Left lung (tissue), 10 donors: Measurements from ENCODE around the gene GET4. TPM values are rescaled to one million over a fixed set of nuclear protein-coding genes. Genes with fewer than 3 reads are reported as not detected.

ENCODE experiments used
- ATAC-seq: fragments of 200-7000 bp; cut with Tn5 transposase; one replicate; pipeline ENCODE4 v1.9.1; 2020; ENCODE audit warnings: moderate library complexity
- DNase-seq, 4 donors: peaks; one replicate each; pipeline ENCODE4 v3.0.0-alpha.2; 2013 to 2020
- H3K27ac ChIP-seq, 2 donors: fragments of 200-600 bp; sonication (generic) in 1 of 2; one replicate each; pipeline versions ENCODE4 v1.5.0 to v1.8.0; 2020 to 2021
- H3K27me3 ChIP-seq, 2 donors: fragments of 200-600 bp; sonication (generic) in 1 of 2; one replicate each; pipeline versions ENCODE4 v1.5.0 to v1.8.0; 2020 to 2021
- H3K36me3 ChIP-seq, 2 donors: fragments of 200-600 bp; sonication (generic) in 1 of 2; one replicate each; pipeline versions ENCODE4 v1.5.0 to v1.8.0; 2020 to 2021
- H3K4me1 ChIP-seq, 2 donors: fragments of 200-600 bp; one replicate each; pipeline ENCODE4 v1.8.0; 2021
- H3K4me3 ChIP-seq, 2 donors: fragments of 200-600 bp; sonication (generic) in 1 of 2; one replicate each; pipeline versions ENCODE4 v1.5.0 to v1.8.0; 2020 to 2021; ENCODE audit warnings: mild to moderate bottlenecking in 1 of 2
- H3K9me3 ChIP-seq, 2 donors: fragments of 200-600 bp; sonication (generic) in 1 of 2; one replicate each; pipeline versions ENCODE4 v1.5.0 to v1.8.0; 2020 to 2021
- intact Hi-C, 2 donors: fragments of 100-400 bp; cut with DNase I; formaldehyde crosslinking; loops; one replicate each; pipeline versions ENCODE4 v1.11.2 to v1.14.2; 2022
- polyA plus RNA-seq, 6 donors: library from polyadenylated mRNA; unstranded; fragments of 120-200 nt; gene quantifications; one replicate each; pipeline ENCODE4 v1.2.1, GENCODE V29; 2013; ENCODE audit not compliant: insufficient read length in 6 of 6
- total RNA-seq, 2 donors: library from RNA; stranded (reverse); fragmentation: NEBNext Ultra II Directional; extraction: Animal tissue kit (Norgen Biotek cat#: 25700); gene quantifications; one replicate each; pipeline ENCODE4 v1.2.1, GENCODE V29; 2021
- TF ChIP-seq, protein P1 (sequence below), 2 donors: fragments of 200-600 bp; sonication (generic) in 1 of 2; IDR thresholded peaks; one replicate each; pipeline versions ENCODE4 v1.5.0 to v1.8.0; 2021; ENCODE audit warnings: antibody characterized with exemption in 2 of 2
- donor health status: DM: no; HTN: yes; CAD: no.
- donor health status: DM: no; HTN: no; CAD: no.

GET4 gene
- total and polyA plus RNA-seq, 8 donors = 25.0 to 39.0 (median 31.1) TPM

DNA sequence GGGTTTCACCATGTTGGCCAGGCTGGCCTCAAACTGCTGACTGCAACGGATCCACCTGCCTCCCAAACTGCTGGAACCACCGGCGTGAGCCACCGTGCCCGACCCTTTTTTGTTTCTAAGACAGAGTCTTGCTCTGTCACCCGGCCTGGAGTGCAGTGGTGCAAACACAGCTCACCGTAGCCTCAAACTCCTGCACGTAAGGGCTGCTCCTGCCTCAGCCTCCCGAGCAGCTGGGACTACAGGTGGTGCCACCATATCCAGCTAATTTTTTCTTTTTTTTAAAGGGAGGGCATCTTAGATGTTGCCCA is 41.7 kb downstream of the GET4 start:
- Histone ChIP-seq H3K4me1 (peaks cover 0 to 31% of the 10 kb centered on the region in 2 donors), H3K4me3 (no peak overlapping the region), H3K36me3 (no peaks in the 10 kb centered on the region), H3K27ac (no peak overlapping the region), H3K27me3 (peaks cover 0 to 9% of the 10 kb centered on the region in 2 donors), H3K9me3 (no peaks in the 10 kb centered on the region)
- DNase-seq (peak in 2 of 4 donors; percentile 10 to 54), ATAC-seq (no peak)
- intact Hi-C loops = no loop called here
- TF ChIP-seq, protein P1, sequence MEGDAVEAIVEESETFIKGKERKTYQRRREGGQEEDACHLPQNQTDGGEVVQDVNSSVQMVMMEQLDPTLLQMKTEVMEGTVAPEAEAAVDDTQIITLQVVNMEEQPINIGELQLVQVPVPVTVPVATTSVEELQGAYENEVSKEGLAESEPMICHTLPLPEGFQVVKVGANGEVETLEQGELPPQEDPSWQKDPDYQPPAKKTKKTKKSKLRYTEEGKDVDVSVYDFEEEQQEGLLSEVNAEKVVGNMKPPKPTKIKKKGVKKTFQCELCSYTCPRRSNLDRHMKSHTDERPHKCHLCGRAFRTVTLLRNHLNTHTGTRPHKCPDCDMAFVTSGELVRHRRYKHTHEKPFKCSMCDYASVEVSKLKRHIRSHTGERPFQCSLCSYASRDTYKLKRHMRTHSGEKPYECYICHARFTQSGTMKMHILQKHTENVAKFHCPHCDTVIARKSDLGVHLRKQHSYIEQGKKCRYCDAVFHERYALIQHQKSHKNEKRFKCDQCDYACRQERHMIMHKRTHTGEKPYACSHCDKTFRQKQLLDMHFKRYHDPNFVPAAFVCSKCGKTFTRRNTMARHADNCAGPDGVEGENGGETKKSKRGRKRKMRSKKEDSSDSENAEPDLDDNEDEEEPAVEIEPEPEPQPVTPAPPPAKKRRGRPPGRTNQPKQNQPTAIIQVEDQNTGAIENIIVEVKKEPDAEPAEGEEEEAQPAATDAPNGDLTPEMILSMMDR (IDR thresholded peaks at IDR 0.05) = no peak

DNA sequence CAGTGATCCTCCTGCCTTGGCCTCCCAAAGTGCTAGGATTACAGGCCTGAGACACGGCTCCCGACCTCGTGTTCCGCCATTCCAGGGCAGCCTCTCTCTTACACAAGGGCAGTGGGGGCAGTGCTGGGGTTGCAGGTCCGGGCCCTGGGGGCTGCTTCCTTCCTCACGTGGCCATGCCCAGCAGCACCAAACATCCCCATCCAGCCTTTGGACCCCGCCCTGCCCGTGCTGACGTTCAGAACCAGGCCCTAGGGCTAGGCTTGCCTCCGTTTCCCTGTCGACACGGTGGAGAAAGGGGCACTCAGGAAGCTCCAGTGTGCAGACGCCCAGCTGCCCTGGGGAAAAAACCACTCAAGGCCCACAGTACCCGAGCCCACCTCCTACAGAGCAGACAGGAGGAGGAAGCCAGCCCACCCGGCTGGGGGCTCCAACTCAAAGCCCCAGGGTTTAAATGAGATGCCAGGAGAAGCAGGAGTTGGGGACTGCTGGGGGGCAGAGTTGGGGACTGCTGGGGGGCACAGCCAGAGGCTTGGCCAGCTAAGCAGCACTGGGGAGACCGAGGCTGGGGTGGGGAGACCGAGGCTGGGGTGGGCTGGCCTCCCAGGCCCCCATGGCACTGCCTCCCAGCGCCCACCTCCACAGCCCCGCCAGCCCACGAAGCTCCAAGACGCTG is 42.2 kb downstream of the GET4 start:
- peak in 2 of 4 donors; percentile 25 to 58 for DNase-seq
- Histone ChIP-seq H3K9me3 (no peaks in the 10 kb centered on the region), H3K4me3 (no peak overlapping the region), H3K27me3 (peaks cover 0 to 9% of the 10 kb centered on the region in 2 donors), H3K27ac (no peak overlapping the region), H3K36me3 (no peaks in the 10 kb centered on the region), H3K4me1 (peaks cover 0 to 36% of the 10 kb centered on the region in 2 donors)
- TF ChIP-seq, protein P1 (IDR thresholded peaks at IDR 0.05) = no peak
- intact Hi-C loops = no loop called here
- ATAC-seq = no peak

DNA sequence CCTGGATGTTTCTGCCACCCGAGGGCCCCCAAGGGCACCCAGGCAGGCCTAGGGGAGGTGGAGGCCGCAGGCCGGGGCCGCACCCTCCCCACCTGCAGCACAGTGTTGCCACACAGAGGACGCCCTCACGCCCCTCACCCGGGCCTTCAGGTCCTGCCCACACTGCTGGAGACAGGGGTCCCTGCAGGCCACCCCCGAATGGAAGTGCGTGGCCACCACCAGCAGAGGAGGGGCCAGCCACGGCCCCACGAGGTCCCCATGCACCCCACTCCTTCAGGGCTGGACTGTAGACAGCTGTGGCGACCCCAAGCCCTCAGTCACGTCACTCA is 42.7 kb downstream of the GET4 start:
- Histone ChIP-seq H3K9me3 (no peaks in the 10 kb centered on the region), H3K4me1 (peaks cover 0 to 34% of the 10 kb centered on the region in 2 donors), H3K27ac (no peak overlapping the region), H3K27me3 (peaks cover 0 to 9% of the 10 kb centered on the region in 2 donors), H3K4me3 (no peak overlapping the region), H3K36me3 (no peaks in the 10 kb centered on the region)
- TF ChIP-seq, protein P1 (IDR thresholded peaks at IDR 0.05) = no peak
- DNase-seq = peak in 2 of 4 donors; percentile 23 to 64
- intact Hi-C loops = no loop called here
- ATAC-seq = no peak

DNA sequence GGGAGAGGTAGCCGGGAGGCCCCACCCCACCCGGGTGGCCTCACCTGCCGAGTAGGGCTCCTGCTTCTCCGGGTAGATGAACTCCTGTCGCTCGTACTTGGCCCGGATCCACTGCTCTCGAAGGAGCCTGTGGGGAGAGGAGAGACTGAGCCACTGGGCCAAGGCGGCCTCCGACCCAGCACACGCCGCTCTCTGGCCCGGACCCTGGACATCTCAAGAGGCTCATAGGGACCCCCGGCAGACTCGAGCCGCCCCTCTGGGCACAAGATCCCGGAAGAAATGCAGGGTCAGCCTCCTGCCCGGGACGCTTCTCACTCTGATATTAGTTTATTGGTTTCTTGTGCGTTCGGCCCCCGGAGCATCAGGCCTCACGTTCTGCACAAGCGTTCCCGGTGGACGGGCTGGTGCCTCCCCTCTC is 43.6 kb downstream of the GET4 start:
- intact Hi-C loops = no loop called here

DNA sequence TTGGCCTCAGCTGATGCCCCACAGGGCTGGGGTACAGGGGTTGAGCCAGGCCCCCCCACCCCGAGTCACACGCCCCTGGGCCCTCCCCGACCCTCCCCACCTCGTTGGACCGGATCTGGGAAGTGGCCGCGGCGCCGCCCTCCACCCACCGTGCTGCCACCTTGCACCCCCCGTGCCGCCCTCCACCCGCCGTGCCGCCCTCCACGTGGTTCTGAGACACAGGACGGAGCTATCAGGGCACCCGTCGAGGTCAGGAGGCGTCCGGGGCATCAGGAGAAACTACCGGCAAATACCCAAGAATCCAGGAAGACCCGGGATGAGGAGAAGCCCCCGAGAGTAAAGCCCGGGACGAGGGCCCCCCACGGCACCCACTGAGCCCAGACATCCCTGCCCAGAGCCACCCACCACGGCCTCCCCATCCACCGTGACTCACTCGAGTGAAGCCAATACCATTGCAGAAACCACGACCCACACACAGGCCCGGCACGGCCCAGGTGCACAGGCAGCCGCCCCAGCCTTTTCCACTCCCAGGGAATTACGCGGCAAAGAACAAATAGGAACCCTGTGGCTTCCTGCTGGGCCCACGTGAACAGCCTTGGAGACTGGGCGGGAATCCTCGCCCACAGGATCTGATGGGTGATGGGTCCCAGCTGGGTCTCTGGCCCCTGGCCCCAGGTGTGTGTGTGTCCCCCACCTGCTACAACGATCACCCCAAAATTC is 44.2 kb downstream of the GET4 start:
- TF ChIP-seq, protein P1 (IDR thresholded peaks at IDR 0.05) = no peak
- intact Hi-C loops = no loop called here
- ATAC-seq = no peak

More for the DNA sequence above, 43.6 kb downstream of the GET4 start:
- Histone ChIP-seq H3K27ac (no peak overlapping the region), H3K36me3 (no peaks in the 10 kb centered on the region), H3K27me3 (peaks cover 0 to 9% of the 10 kb centered on the region in 2 donors), H3K4me3 (no peak overlapping the region), H3K9me3 (no peaks in the 10 kb centered on the region), H3K4me1 (peaks cover 0 to 34% of the 10 kb centered on the region in 2 donors)
- TF ChIP-seq, protein P1 (IDR thresholded peaks at IDR 0.05) = no peak
- peak in 2 of 4 donors; percentile 31 to 58 for DNase-seq
- ATAC-seq = no peak

More for the DNA sequence above, 44.2 kb downstream of the GET4 start:
- Histone ChIP-seq H3K9me3 (no peaks in the 10 kb centered on the region), H3K4me1 (peaks cover 0 to 39% of the 10 kb centered on the region in 2 donors), H3K27ac (no peak overlapping the region), H3K36me3 (peaks cover 0 to under 1% of the 10 kb centered on the region in 2 donors), H3K4me3 (no peak overlapping the region), H3K27me3 (peaks cover 0 to 9% of the 10 kb centered on the region in 2 donors)
- peak in 2 of 4 donors; percentile 25 to 71 for DNase-seq
